Measurements from ENCODE around the gene ATXN7L1.

ATXN7L1 gene

GRCh38 chr7:105905910-105906568, 29.6 kb upstream of the ATXN7L1 start:
- DNase-seq (ENCODE audit: low read depth, low spot score) = no peak
- H3K4me3 ChIP-seq (ENCODE audit: low read depth, low read length) = no peak overlapping the region
- in situ Hi-C loops (cut with HindIII; ENCODE audit: low sequenced_read_pairs) = no loop called here
- TF ChIP-seq CTCF (IDR thresholded peaks at IDR 0.05; ENCODE audit: low read depth, low read length) = no peak

- no peak overlapping the region for H3K4me3 ChIP-seq (ENCODE audit: low read depth, low read length)
- no peak for TF ChIP-seq CTCF (IDR thresholded peaks at IDR 0.05; ENCODE audit: low read depth, low read length)
- in situ Hi-C loops (cut with HindIII; ENCODE audit: low sequenced_read_pairs) = no loop called here
- DNase-seq (ENCODE audit: low read depth, low spot score) = no peak
Measured at GRCh38 chr7:105905209-105905909, 29.0 kb upstream of the ATXN7L1 start.

GRCh38 chr7:105904064-105904463, 27.7 kb upstream of the ATXN7L1 start:
- H3K4me3 ChIP-seq (ENCODE audit: low read depth, low read length) = no peak overlapping the region
- no peak for TF ChIP-seq CTCF (IDR thresholded peaks at IDR 0.05; ENCODE audit: low read depth, low read length)
- in situ Hi-C loops (cut with HindIII; ENCODE audit: low sequenced_read_pairs) = no loop called here
- DNase-seq (ENCODE audit: low read depth, low spot score) = no peak

- no peak overlapping the region for H3K4me3 ChIP-seq (ENCODE audit: low read depth, low read length)
- in situ Hi-C loops (cut with HindIII; ENCODE audit: low sequenced_read_pairs) = no loop called here
- no peak for TF ChIP-seq CTCF (IDR thresholded peaks at IDR 0.05; ENCODE audit: low read depth, low read length)
- DNase-seq (ENCODE audit: low read depth, low spot score) = no peak
Measured at GRCh38 chr7:105902325-105902911, 26.0 kb upstream of the ATXN7L1 start.

- TF ChIP-seq CTCF (IDR thresholded peaks at IDR 0.05; ENCODE audit: low read depth, low read length) = no peak
- no peak overlapping the region for H3K4me3 ChIP-seq (ENCODE audit: low read depth, low read length)
- in situ Hi-C loops (cut with HindIII; ENCODE audit: low sequenced_read_pairs) = no loop called here
- DNase-seq (ENCODE audit: low read depth, low spot score) = no peak
Measured at GRCh38 chr7:105897999-105898398, 21.6 kb upstream of the ATXN7L1 start.

GRCh38 chr7:105896407-105896911, 20.1 kb upstream of the ATXN7L1 start:
- in situ Hi-C loops (cut with HindIII; ENCODE audit: low sequenced_read_pairs) = no loop called here
- no peak overlapping the region for H3K4me3 ChIP-seq (ENCODE audit: low read depth, low read length)
- TF ChIP-seq CTCF (IDR thresholded peaks at IDR 0.05; ENCODE audit: low read depth, low read length) = no peak
- DNase-seq (ENCODE audit: low read depth, low spot score) = no peak

Measured in astrocyte of the spinal cord (primary cell).